Chondrocyte (in vitro differentiated cells): Measurements from ENCODE around the gene C19orf12. TPM values are rescaled to one million over a fixed set of nuclear protein-coding genes. Genes with fewer than 3 reads are reported as not detected.

Experiments
- DNase-seq: peaks from one replicate; pipeline ENCODE4 v3.0.0; 2021; ENCODE audit warnings: mixed read lengths, low spot score
- H3K27ac Mint-ChIP-seq: one replicate; pipeline ENCODE4 v1.8.0; 2021; ENCODE audit warnings: mild to moderate bottlenecking, moderate library complexity, mixed read lengths; ENCODE audit not compliant: unreplicated experiment
- H3K27me3 Mint-ChIP-seq: 2 replicates; pipeline ENCODE4 v1.8.0; 2021; ENCODE audit warnings: low read depth, mixed read lengths
- H3K36me3 Mint-ChIP-seq: 2 replicates; pipeline ENCODE4 v1.8.0; 2021; ENCODE audit warnings: low read depth, mixed read lengths
- H3K4me1 Mint-ChIP-seq: 2 replicates; pipeline ENCODE4 v1.8.0; 2021; ENCODE audit warnings: low read depth, mild to moderate bottlenecking, mixed read lengths
- H3K4me3 Mint-ChIP-seq: one replicate; pipeline ENCODE4 v1.8.0; 2021; ENCODE audit warnings: mild to moderate bottlenecking, moderate library complexity, mixed read lengths; ENCODE audit not compliant: unreplicated experiment
- H3K9me3 Mint-ChIP-seq: 2 replicates; pipeline ENCODE4 v1.8.0; 2021; ENCODE audit warnings: low read depth, mixed read lengths
- total RNA-seq: library from RNA; stranded (reverse); gene quantifications from 3 replicates; pipeline ENCODE4 v1.2.1, GENCODE V29; 2021
- TF ChIP-seq, protein P1 (sequence below): fragments of 200-600 bp; sonication (generic); IDR thresholded peaks from 2 replicates; pipeline ENCODE4 v1.5.0; 2021; ENCODE audit warnings: antibody characterized with exemption, mild to moderate bottlenecking, moderate library complexity

C19orf12 gene
- total RNA-seq, 1 donor from 2014 or later: 46.4 TPM

DNA sequence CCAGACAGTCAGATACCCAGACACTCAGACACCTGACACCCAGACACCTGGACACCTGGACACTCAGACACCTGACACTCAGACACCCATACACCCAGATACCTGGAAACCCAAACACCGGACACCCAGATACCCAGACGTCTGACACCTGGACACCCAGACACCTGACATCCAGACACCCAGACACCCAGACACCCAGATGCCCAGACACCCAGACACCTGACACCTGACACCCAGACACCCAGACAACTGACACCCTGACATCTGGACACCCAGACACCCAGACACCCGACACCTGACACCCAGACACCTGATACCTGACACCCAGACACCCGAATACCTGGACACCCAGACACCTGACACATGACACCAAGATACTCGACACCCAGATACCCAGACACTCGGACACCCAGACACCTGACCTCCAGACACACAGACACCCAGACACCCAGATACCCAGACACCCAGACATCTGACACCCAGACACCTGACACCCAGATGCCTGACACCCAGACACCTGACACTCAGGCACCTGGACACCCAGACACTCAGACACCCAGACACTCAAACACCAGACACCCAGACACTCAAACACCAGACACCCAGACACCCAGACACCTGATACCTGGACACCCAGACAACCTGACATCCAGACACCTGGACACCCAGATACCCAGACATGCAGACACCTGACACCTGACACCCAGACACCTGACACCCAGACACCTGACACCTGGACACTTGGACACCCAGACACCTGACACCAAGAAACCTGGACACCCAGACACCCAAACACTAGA is 19.1 kb downstream of the C19orf12 start:
- TF ChIP-seq, protein P1, sequence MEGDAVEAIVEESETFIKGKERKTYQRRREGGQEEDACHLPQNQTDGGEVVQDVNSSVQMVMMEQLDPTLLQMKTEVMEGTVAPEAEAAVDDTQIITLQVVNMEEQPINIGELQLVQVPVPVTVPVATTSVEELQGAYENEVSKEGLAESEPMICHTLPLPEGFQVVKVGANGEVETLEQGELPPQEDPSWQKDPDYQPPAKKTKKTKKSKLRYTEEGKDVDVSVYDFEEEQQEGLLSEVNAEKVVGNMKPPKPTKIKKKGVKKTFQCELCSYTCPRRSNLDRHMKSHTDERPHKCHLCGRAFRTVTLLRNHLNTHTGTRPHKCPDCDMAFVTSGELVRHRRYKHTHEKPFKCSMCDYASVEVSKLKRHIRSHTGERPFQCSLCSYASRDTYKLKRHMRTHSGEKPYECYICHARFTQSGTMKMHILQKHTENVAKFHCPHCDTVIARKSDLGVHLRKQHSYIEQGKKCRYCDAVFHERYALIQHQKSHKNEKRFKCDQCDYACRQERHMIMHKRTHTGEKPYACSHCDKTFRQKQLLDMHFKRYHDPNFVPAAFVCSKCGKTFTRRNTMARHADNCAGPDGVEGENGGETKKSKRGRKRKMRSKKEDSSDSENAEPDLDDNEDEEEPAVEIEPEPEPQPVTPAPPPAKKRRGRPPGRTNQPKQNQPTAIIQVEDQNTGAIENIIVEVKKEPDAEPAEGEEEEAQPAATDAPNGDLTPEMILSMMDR: no peak
- Mint-ChIP-seq H3K4me3 (no peak overlapping the region), H3K4me1 (peaks cover 19% of the 10 kb centered on the region), H3K36me3 (no peaks in the 10 kb centered on the region), H3K27ac (no peak overlapping the region), H3K27me3 (no peaks in the 10 kb centered on the region), H3K9me3 (no peaks in the 10 kb centered on the region)
- DNase-seq: no peak

DNA sequence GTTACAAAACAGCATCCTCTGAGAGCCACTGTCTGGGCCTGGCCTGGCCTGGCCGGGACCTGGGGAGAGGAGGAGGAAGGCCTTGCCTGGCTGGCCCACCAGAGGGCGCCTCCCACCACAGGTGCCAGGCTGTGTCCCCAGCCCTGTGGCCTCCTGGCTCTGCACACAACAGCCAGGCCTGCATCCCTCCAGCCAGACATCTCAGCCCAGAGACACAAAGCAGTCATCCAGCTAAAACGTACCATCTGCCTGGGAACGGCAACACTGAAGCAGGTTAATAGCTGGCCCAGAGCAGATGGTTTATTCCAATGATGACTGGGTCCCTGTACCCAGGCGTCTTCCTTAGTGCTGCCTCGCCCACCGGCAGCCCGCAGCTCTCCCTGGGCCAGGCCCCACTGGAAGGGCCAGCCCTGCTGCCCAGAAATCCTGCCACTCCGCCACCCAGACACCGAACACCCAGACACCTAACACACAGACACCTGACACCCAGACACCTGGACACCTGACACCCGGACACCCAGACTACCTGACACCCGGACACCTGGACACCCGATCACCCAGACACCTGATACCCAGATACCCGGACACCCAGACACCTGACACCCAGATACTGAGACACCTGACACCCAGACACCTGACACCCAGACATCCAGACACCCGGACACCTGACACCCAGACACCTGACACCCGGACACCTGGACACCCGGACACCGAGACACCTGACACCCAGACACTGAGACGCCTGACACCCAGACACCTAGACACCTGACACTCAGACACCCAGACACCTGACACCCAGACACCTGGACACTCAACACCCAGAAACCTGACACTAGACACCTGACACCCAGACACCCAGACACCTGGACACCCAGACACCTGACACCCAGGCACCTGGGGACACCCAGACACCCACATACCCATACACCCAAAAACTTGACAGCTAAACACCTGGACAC is 20.1 kb downstream of the C19orf12 start:
- no peaks in the 10 kb centered on the region for H3K9me3 Mint-ChIP-seq
- no peaks in the 10 kb centered on the region for H3K36me3 Mint-ChIP-seq
- no peak overlapping the region for H3K4me3 Mint-ChIP-seq
- TF ChIP-seq, protein P1: peak; percentile 91
- H3K4me1 Mint-ChIP-seq: peaks cover 24% of the 10 kb centered on the region
- DNase-seq: no peak
- peak overlapping the region; percentile 87 for H3K27ac Mint-ChIP-seq
- no peaks in the 10 kb centered on the region for H3K27me3 Mint-ChIP-seq

DNA sequence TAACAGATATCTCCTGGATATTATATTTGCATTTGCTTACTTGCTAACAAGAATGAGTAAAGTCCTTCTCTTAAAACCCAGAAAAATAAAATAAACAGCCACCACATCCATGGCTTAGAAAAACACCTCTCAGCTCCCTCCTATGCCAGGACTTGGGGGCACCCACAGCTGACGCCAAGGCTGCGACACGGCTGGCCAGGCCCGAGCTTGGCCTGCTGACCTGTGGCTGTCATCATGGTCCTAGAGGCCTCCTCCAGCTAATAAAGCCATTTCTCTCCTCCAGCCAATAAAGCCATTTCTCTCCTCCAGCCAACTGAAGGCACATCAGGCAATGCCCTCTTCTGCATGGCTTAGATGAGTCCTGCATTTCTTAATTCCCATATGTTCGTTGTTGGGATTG is 20.9 kb downstream of the C19orf12 start:
- Mint-ChIP-seq H3K27me3 (no peaks in the 10 kb centered on the region), H3K4me1 (peaks cover 29% of the 10 kb centered on the region), H3K4me3 (no peak overlapping the region), H3K27ac (peak overlapping the region; percentile 87), H3K36me3 (peaks cover 3% of the 10 kb centered on the region), H3K9me3 (peaks cover 2% of the 10 kb centered on the region)
- TF ChIP-seq, protein P1: no peak
- DNase-seq: no peak

DNA sequence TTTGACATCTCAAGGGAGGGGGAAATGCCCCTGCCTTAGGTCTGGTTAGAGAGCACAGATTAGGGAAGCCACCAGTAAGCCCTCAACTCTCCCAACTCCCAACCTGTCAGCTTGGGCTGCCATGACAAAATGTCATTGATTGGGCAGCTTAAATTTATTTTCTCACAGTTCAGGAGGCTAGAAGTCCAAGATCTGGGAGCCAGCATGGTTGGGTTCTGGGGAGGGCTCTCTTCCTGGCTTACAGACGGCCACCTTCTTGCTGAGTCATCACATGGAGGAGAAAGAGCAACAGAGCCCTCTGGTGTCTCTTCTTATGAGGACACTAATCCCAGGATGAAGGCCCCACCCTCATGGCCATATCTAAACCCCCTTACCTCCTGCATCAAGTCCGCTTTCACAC is 24.2 kb downstream of the C19orf12 start:
- no peak overlapping the region for H3K4me3 Mint-ChIP-seq
- no peak for DNase-seq
- TF ChIP-seq, protein P1: peak; percentile 82
- H3K36me3 Mint-ChIP-seq: peaks cover 3% of the 10 kb centered on the region
- H3K27ac Mint-ChIP-seq: peak overlapping the region; percentile 49
- H3K4me1 Mint-ChIP-seq: peaks cover 58% of the 10 kb centered on the region
- no peaks in the 10 kb centered on the region for H3K27me3 Mint-ChIP-seq
- peaks cover 2% of the 10 kb centered on the region for H3K9me3 Mint-ChIP-seq
